Measurements from ENCODE around the gene CERCAM. TPM values are rescaled to one million over a fixed set of nuclear protein-coding genes. Genes with fewer than 3 reads are reported as not detected.

CERCAM gene
- total and polyA plus RNA-seq, 2 donors from 2014 or later, result 19.7 to 25.5 TPM

DNA sequence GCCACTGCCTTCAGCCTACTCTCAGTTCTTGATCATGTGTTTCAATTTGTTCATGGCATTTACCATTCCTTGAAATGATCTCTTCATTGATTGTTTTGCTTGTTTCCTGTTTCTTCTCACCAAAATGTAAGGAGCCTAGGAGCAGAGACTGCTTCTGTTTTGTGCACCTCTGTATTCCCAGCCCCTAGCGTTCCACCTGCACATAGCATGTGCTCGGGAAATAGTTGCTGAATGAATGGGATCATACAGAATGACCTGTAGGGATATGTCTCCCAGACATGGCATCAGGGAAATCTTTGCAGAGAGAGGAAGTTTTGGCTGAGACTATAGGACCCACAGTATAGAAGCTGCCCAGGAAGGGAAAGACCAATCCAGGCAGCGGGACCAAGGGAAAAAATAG lies 6.2 kb upstream of the CERCAM start:
- no peak overlapping the region for H3K9ac ChIP-seq (ENCODE audit: low read length in 3 of 3)
- H3K9me3 ChIP-seq (ENCODE audit: control insufficient read depth in 2 of 3, insufficient read depth in 1 of 3, low read length in 3 of 3), result no peaks in the 10 kb centered on the region
- peaks cover 0 to 7% (median 0%) of the 10 kb centered on the region in 3 donors for H3K4me1 ChIP-seq (ENCODE audit: control insufficient read depth in 2 of 3, insufficient read depth in 2 of 3, low read depth in 1 of 3, low read length in 3 of 3)
- peaks cover 2% of the 10 kb centered on the region for H3K27me3 ChIP-seq (ENCODE audit: control insufficient read depth, insufficient read depth, low read length)
- TF ChIP-seq, protein P1, sequence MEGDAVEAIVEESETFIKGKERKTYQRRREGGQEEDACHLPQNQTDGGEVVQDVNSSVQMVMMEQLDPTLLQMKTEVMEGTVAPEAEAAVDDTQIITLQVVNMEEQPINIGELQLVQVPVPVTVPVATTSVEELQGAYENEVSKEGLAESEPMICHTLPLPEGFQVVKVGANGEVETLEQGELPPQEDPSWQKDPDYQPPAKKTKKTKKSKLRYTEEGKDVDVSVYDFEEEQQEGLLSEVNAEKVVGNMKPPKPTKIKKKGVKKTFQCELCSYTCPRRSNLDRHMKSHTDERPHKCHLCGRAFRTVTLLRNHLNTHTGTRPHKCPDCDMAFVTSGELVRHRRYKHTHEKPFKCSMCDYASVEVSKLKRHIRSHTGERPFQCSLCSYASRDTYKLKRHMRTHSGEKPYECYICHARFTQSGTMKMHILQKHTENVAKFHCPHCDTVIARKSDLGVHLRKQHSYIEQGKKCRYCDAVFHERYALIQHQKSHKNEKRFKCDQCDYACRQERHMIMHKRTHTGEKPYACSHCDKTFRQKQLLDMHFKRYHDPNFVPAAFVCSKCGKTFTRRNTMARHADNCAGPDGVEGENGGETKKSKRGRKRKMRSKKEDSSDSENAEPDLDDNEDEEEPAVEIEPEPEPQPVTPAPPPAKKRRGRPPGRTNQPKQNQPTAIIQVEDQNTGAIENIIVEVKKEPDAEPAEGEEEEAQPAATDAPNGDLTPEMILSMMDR (IDR thresholded peaks at IDR 0.05; ENCODE audit: borderline replicate concordance, extremely low read depth, insufficient read depth), result peak; percentile 2
- DNase-seq (no peak), FAIRE-seq (no peak)
- no peak overlapping the region for H3K27ac ChIP-seq (ENCODE audit: low read depth in 2 of 2, low read length in 2 of 2)
- H3K36me3 ChIP-seq (ENCODE audit: control insufficient read depth in 2 of 3, insufficient read depth in 3 of 3, low read length in 3 of 3), result no peaks in the 10 kb centered on the region
- intact Hi-C loops (cut with DNase I), result no loop called here
- no peak overlapping the region for H3K4me3 ChIP-seq (ENCODE audit: low read length in 3 of 3)

DNA sequence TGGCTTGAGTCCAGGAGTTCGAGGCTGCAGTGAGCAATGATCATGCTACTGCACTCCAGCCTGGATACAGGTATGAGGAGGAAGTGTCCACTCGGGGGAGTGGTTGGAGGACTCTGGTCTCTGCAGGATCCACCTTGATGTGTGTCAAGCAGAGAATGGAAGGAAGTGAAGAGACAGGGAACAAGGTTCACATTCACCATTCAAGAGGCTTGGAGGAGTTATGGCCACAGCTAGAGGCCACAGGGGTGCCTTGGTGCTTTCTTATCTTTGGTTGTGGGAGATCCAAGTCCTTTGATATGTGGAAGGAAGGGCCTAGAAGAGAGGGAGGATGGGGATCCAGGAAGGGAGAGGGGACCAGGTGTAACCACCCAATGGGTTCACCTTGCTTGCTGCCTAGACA lies 5.4 kb upstream of the CERCAM start:
- TF ChIP-seq, protein P1 (IDR thresholded peaks at IDR 0.05; ENCODE audit: borderline replicate concordance, extremely low read depth, insufficient read depth), result no peak
- H3K9me3 ChIP-seq (ENCODE audit: control insufficient read depth in 2 of 3, insufficient read depth in 1 of 3, low read length in 3 of 3), result no peaks in the 10 kb centered on the region
- DNase-seq, result no peak
- no peak overlapping the region for H3K27ac ChIP-seq (ENCODE audit: low read depth in 2 of 2, low read length in 2 of 2)
- no peak overlapping the region for H3K4me3 ChIP-seq (ENCODE audit: low read length in 3 of 3)
- peaks cover 2% of the 10 kb centered on the region for H3K27me3 ChIP-seq (ENCODE audit: control insufficient read depth, insufficient read depth, low read length)
- intact Hi-C loops (cut with DNase I), result no loop called here
- no peak for FAIRE-seq
- H3K9ac ChIP-seq (ENCODE audit: low read length in 3 of 3), result no peak overlapping the region
- H3K36me3 ChIP-seq (ENCODE audit: control insufficient read depth in 2 of 3, insufficient read depth in 3 of 3, low read length in 3 of 3), result no peaks in the 10 kb centered on the region
- H3K4me1 ChIP-seq (ENCODE audit: control insufficient read depth in 2 of 3, insufficient read depth in 2 of 3, low read depth in 1 of 3, low read length in 3 of 3), result peaks cover 0 to 10% (median 0%) of the 10 kb centered on the region in 3 donors

DNA sequence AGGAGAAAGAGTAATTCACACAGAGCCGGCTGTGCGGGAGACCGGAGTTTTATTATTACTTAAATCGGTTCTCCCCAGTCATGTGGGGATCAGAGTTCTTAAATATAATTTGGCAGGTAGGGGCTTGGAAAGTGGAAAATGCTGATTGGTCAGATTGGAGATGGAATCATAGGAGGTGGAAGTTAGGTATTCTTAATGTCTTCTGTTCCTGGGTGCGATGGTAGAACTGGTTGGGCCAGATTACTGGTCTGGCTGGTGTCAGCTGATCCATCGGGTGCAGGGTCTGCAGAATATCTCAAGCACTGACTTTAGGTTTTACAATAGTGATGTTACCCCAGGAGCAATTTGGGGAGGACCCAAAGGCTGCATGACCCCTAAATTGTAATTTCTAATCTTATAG lies 4.6 kb upstream of the CERCAM start:
- H3K36me3 ChIP-seq (ENCODE audit: control insufficient read depth in 2 of 3, insufficient read depth in 3 of 3, low read length in 3 of 3), result no peaks in the 10 kb centered on the region
- H3K9me3 ChIP-seq (ENCODE audit: control insufficient read depth in 2 of 3, insufficient read depth in 1 of 3, low read length in 3 of 3), result no peaks in the 10 kb centered on the region
- DNase-seq (peak in 3 of 5 donors; percentile 60 to 81 (median 76)), FAIRE-seq (no peak)
- TF ChIP-seq, protein P1 (IDR thresholded peaks at IDR 0.05; ENCODE audit: borderline replicate concordance, extremely low read depth, insufficient read depth), result no peak
- peaks cover 0 to 11% (median 0%) of the 10 kb centered on the region in 3 donors for H3K4me1 ChIP-seq (ENCODE audit: control insufficient read depth in 2 of 3, insufficient read depth in 2 of 3, low read depth in 1 of 3, low read length in 3 of 3)
- peak overlapping the region in 1 of 3 donors; percentile 11 for H3K4me3 ChIP-seq (ENCODE audit: low read length in 3 of 3)
- intact Hi-C loops (cut with DNase I), result no loop called here
- H3K27me3 ChIP-seq (ENCODE audit: control insufficient read depth, insufficient read depth, low read length), result peaks cover 2% of the 10 kb centered on the region
- no peak overlapping the region for H3K27ac ChIP-seq (ENCODE audit: low read depth in 2 of 2, low read length in 2 of 2)
- no peak overlapping the region for H3K9ac ChIP-seq (ENCODE audit: low read length in 3 of 3)

DNA sequence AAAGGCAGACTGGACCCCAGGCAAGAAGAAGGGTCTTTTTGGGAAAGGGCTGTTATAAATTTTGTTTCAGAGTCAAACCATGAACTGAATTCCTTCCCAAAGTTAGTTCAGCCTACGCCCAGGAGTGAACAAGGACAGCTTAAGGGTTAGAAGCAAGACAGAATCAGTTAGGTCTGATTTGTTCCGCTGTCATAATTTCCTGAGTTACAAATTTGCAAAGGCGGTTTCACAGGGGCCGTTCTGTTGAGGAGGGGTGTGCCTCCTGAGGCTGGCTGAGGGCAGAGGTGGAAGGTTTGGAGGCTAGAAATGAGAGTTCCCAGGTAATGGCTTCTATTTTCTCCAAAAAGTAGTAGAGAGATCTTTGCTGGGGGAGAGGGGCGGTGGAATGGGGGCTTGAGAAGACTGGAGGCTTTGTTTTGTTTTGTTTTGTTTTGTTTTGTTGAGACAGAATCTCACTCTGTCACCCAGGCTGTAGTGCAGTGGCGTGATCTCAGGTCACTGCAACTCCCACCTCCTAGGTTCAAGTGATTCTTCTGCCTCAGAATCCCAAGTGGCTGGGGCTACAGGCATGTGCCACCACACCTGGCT lies 4.1 kb upstream of the CERCAM start:
- Histone ChIP-seq H3K27me3 (ENCODE audit: control insufficient read depth, insufficient read depth, low read length) (peaks cover 2% of the 10 kb centered on the region), H3K4me3 (ENCODE audit: low read length in 3 of 3) (no peak overlapping the region)
- intact Hi-C loops (cut with DNase I), result no loop called here

More for the DNA sequence above, 4.1 kb upstream of the CERCAM start:
- Histone ChIP-seq H3K4me1 (ENCODE audit: control insufficient read depth in 2 of 3, insufficient read depth in 2 of 3, low read depth in 1 of 3, low read length in 3 of 3) (peaks cover 0 to 12% (median 0%) of the 10 kb centered on the region in 3 donors), H3K9ac (ENCODE audit: low read length in 3 of 3) (no peak overlapping the region), H3K27ac (ENCODE audit: low read depth in 2 of 2, low read length in 2 of 2) (no peak overlapping the region), H3K9me3 (ENCODE audit: control insufficient read depth in 2 of 3, insufficient read depth in 1 of 3, low read length in 3 of 3) (no peaks in the 10 kb centered on the region), H3K36me3 (ENCODE audit: control insufficient read depth in 2 of 3, insufficient read depth in 3 of 3, low read length in 3 of 3) (no peaks in the 10 kb centered on the region)
- no peak for DNase-seq
- no peak for FAIRE-seq
- TF ChIP-seq, protein P1 (IDR thresholded peaks at IDR 0.05; ENCODE audit: borderline replicate concordance, extremely low read depth, insufficient read depth), result no peak

Measured in kidney (tissue), 14 donors.